Hepatocyte (in vitro differentiated cells): ENCODE data around the gene TTLL12. TPM values are rescaled to one million over a fixed set of nuclear protein-coding genes. Genes with fewer than 3 reads are reported as not detected.
A peak's percentile ranks its signal among the peaks of the same experiment; 100 is the strongest.

Source experiments
- DNase-seq: peaks from one replicate; pipeline ENCODE4 v3.0.0-alpha.2; 2016; ENCODE audit warnings: low spot score
- H2AFZ ChIP-seq: fragments of 200-600 bp; sonication (generic); 2 replicates; pipeline ENCODE4 v1.6.0; 2016; ENCODE audit warnings: antibody characterized with exemption, mild to moderate bottlenecking
- H3K27ac ChIP-seq: fragments of 200-600 bp; sonication (generic); 2 replicates; pipeline ENCODE4 v1.5.1; 2016; ENCODE audit warnings: mild to moderate bottlenecking
- H3K27me3 ChIP-seq: fragments of 200-600 bp; sonication (generic); 2 replicates; pipeline ENCODE4 v1.6.1; 2016
- H3K36me3 ChIP-seq: fragments of 200-600 bp; sonication (generic); replicated peaks from 2 replicates; pipeline ENCODE4 v1.5.1; 2016; ENCODE audit warnings: low read depth; ENCODE audit not compliant: insufficient read depth
- H3K4me1 ChIP-seq: fragments of 200-600 bp; sonication (generic); 2 replicates; pipeline ENCODE4 v1.5.1; 2016; ENCODE audit warnings: mild to moderate bottlenecking, moderate library complexity; ENCODE audit not compliant: insufficient read depth
- H3K4me2 ChIP-seq: fragments of 200-600 bp; sonication (generic); 2 replicates; pipeline ENCODE4 v1.6.0; 2016
- H3K4me3 ChIP-seq: fragments of 200-600 bp; sonication (generic); 2 replicates; pipeline ENCODE4 v1.5.1; 2016; ENCODE audit warnings: mild to moderate bottlenecking
- H3K79me2 ChIP-seq: fragments of 200-600 bp; sonication (generic); 2 replicates; pipeline ENCODE4 v1.6.0; 2017; ENCODE audit warnings: mild to moderate bottlenecking
- H3K9me2 ChIP-seq: fragments of 200-600 bp; sonication (generic); replicated peaks from 2 replicates; pipeline ENCODE4 v1.6.0; 2017; ENCODE audit warnings: mild to moderate bottlenecking; ENCODE audit not compliant: insufficient read depth
- H3K9me3 ChIP-seq: fragments of 200-600 bp; sonication (generic); 2 replicates; pipeline ENCODE4 v1.5.1; 2016; ENCODE audit warnings: low read depth, mild to moderate bottlenecking
- H4K20me1 ChIP-seq: fragments of 200-600 bp; sonication (generic); 2 replicates; pipeline ENCODE4 v1.6.0; 2016; ENCODE audit warnings: mild to moderate bottlenecking; ENCODE audit not compliant: insufficient read depth, poor library complexity, severe bottlenecking
- CTCF ChIP-seq: fragments of 200-600 bp; sonication (generic); IDR thresholded peaks from 2 replicates; pipeline ENCODE4 v1.5.1; 2016; ENCODE audit warnings: antibody characterized with exemption, mild to moderate bottlenecking; ENCODE audit not compliant: poor library complexity
- EZH2 ChIP-seq: fragments of 200-600 bp; sonication (generic); IDR thresholded peaks from 2 replicates; pipeline ENCODE4 v1.6.1; 2016; ENCODE audit warnings: antibody characterized with exemption, mild to moderate bottlenecking, borderline replicate concordance
- EZH2phosphoT487 ChIP-seq: fragments of 200-600 bp; sonication (generic); IDR thresholded peaks from one replicate; pipeline ENCODE4 v1.6.1; 2018; ENCODE audit warnings: antibody characterized with exemption, mild to moderate bottlenecking, low read depth, moderate library complexity; ENCODE audit not compliant: unreplicated experiment, severe bottlenecking
- WGBS: methylation state at CpG from one replicate; pipeline ENCODE4 v1.1.6; 2016; ENCODE audit warnings: low lambda C conversion rate; ENCODE audit errors: missing lambda C conversion rate; 5-methylcytosine and 5-hydroxymethylcytosine counted together
- polyA plus RNA-seq: library from polyadenylated mRNA; unstranded; fragments of >200 nt; fragmentation: Nextera tagmentation; extraction: Ambion mirVana; gene quantifications from 2 replicates; pipeline ENCODE4 v1.2.1, GENCODE V29; 2016
- total RNA-seq: library from RNA; depleted of rRNA; stranded (reverse); fragments of >200 nt; gene quantifications from 2 replicates; pipeline ENCODE4 v1.2.3, GENCODE V29; 2014

TTLL12 gene
- total and polyA plus RNA-seq, 2 experiments from 2014 or later = 40.9 to 50.3 TPM

- Histone ChIP-seq H3K4me2 (peak within 1 kb of the TSS; percentile 97), H3K79me2 (peaks cover 23% of the 10 kb centered on the region), H3K9me2 (no peaks in the 10 kb centered on the region), H3K4me3 (peak within 1 kb of the TSS; percentile 90), H3K36me3 (peaks cover 2% of the 10 kb centered on the region), H2AFZ (peak within 1 kb of the TSS; percentile 100), H3K27ac (peak within 1 kb of the TSS; percentile 90), H3K4me1 (peaks cover 12% of the 10 kb centered on the region), H3K9me3 (no peaks in the 10 kb centered on the region), H3K27me3 (no peaks in the 10 kb centered on the region), H4K20me1 (no peaks in the 10 kb centered on the region)
- peak; percentile 90 for DNase-seq
- WGBS = 2% methylated on average over 53 of the region's 83 CpGs
- TF ChIP-seq EZH2phosphoT487 (no peak), EZH2 (no peak), CTCF (no peak)
Measured at GRCh38 chr22:43142880-43143562, 43.9 kb downstream of the TTLL12 start, which contains the start of gene MCAT. TSS of gene MCAT (minus strand) at chr22:43143398. CDS start at chr22:43143348, 50 bp downstream.

- no peak for TF ChIP-seq EZH2
- TF ChIP-seq CTCF = no peak
- TF ChIP-seq EZH2phosphoT487 = no peak
- Histone ChIP-seq H3K9me3 (no peaks in the 10 kb centered on the region), H3K27me3 (no peaks in the 10 kb centered on the region), H2AFZ (no peak overlapping the region), H3K4me3 (no peak overlapping the region), H3K36me3 (peaks cover 2% of the 10 kb centered on the region), H4K20me1 (no peaks in the 10 kb centered on the region), H3K4me2 (no peak overlapping the region), H3K4me1 (peaks cover 2% of the 10 kb centered on the region), H3K9me2 (no peaks in the 10 kb centered on the region), H3K79me2 (peaks cover 11% of the 10 kb centered on the region), H3K27ac (no peak overlapping the region)
- no peak for DNase-seq
- 94% methylated on average over 10 of the region's 10 CpGs for WGBS
Measured at GRCh38 chr22:43136801-43137200, 50.1 kb downstream of the TTLL12 start.

DNA sequence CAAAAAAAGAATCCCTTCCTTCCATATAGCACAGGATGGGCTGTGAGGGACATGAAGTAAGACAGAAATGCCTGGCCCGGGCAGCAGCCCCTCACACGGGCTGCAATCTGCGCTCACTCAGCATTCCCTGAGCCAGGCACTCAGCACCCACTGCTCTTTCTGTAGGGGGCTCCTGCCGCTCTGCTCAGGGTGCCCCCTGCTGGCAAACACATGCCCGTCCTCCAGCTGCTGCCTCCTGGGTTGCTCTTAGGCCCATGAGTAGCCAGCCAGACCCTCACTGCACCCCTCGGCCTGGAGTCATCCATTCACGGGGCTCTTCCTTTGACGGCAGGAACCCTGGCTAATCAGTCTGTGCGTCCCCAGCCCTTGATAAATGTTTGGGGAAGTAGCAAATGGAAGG, 50.7 kb downstream of the TTLL12 start:
- Histone ChIP-seq H3K9me2 (no peaks in the 10 kb centered on the region), H2AFZ (no peak overlapping the region), H3K27me3 (no peaks in the 10 kb centered on the region), H3K4me3 (no peak overlapping the region), H3K27ac (no peak overlapping the region), H3K4me2 (no peak overlapping the region), H3K4me1 (no peaks in the 10 kb centered on the region), H3K79me2 (peaks cover 5% of the 10 kb centered on the region), H3K36me3 (peaks cover 2% of the 10 kb centered on the region), H4K20me1 (no peaks in the 10 kb centered on the region), H3K9me3 (no peaks in the 10 kb centered on the region)
- WGBS = 50% methylated on average over 9 of the region's 9 CpGs
- peak; percentile 60 for TF ChIP-seq CTCF
- TF ChIP-seq EZH2 = no peak
- DNase-seq = peak; percentile 60
